Suprapubic skin (tissue), 4 donors: ENCODE results near the gene TSHZ2.

Experiments used
- EP300 ChIP-seq: sonication (generic); formaldehyde crosslinking; IDR thresholded peaks from one replicate; pipeline ENCODE4 v1.6.1; 2017; ENCODE audit warnings: antibody characterized with exemption
- POLR2A ChIP-seq, 2 donors: fragments of 450-650 bp; IDR thresholded peaks; one replicate each; pipeline ENCODE4 v1.6.1; 2017; ENCODE audit warnings: antibody characterized with exemption in 2 of 2, mild to moderate bottlenecking in 2 of 2, moderate library complexity in 2 of 2
- POLR2AphosphoS5 ChIP-seq, 3 donors: sonication (generic); formaldehyde crosslinking; IDR thresholded peaks; one replicate each; pipeline ENCODE4 v1.6.1; 2017; ENCODE audit warnings: antibody characterized with exemption in 3 of 3
- TF ChIP-seq, protein P1 (sequence below), 2 donors: fragments of 200-600 bp in 1 of 2; fragments of 450-650 bp in 1 of 2; sonication (generic) in 1 of 2; IDR thresholded peaks; one replicate each; pipeline ENCODE4 v1.5.1; 2016 to 2019; ENCODE audit warnings: antibody characterized with exemption in 2 of 2, mild to moderate bottlenecking in 1 of 2, moderate library complexity in 1 of 2

DNA sequence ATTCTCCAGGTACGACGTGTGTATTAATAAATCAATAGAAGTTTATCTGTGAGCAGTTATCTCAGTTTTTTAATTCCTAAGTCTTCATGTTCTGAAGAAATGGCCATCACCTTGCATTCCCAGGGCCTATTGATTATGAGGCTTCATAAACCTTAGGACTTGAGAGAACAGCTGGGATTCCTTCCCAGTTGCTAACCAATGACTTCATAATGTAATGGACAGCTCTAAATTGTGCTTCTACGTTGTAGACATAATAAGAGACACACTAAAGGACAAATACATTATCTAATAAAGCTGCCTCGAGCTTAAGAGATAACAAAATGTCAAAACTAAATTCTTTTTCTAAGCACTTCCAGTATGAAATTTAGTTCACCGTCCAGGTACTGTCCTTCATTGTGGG, 30.6 kb downstream of the TSHZ2 start:
- TF ChIP-seq, protein P1, sequence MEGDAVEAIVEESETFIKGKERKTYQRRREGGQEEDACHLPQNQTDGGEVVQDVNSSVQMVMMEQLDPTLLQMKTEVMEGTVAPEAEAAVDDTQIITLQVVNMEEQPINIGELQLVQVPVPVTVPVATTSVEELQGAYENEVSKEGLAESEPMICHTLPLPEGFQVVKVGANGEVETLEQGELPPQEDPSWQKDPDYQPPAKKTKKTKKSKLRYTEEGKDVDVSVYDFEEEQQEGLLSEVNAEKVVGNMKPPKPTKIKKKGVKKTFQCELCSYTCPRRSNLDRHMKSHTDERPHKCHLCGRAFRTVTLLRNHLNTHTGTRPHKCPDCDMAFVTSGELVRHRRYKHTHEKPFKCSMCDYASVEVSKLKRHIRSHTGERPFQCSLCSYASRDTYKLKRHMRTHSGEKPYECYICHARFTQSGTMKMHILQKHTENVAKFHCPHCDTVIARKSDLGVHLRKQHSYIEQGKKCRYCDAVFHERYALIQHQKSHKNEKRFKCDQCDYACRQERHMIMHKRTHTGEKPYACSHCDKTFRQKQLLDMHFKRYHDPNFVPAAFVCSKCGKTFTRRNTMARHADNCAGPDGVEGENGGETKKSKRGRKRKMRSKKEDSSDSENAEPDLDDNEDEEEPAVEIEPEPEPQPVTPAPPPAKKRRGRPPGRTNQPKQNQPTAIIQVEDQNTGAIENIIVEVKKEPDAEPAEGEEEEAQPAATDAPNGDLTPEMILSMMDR (IDR thresholded peaks at IDR 0.05): no peak
- no peak for TF ChIP-seq EP300
- TF ChIP-seq POLR2A (IDR thresholded peaks at IDR 0.05): no peak
- TF ChIP-seq POLR2AphosphoS5 (IDR thresholded peaks at IDR 0.05): no peak
